ENCODE data around the gene ARID1B.

Gene ARID1B

GRCh38 chr6:156803353-156803752, 26.2 kb downstream of the ARID1B start:
- POLR2A ChIA-PET: no interaction called here
- Histone ChIP-seq H3K4me1 (ENCODE audit: control extremely low read depth in 1 of 4, control insufficient read depth in 4 of 4, insufficient read depth in 4 of 4, low read length in 3 of 4) (peaks cover 0 to 18% (median 7%) of the 10 kb centered on the region in 4 experiments), H3K4me3 (ENCODE audit: control insufficient read depth in 1 of 7, extremely low read depth in 1 of 7, insufficient read depth in 4 of 7, low read depth in 2 of 7, low read length in 6 of 7) (no peak overlapping the region), H3K36me3 (ENCODE audit: control insufficient read depth in 4 of 4, insufficient read depth in 4 of 4, low read length in 3 of 4) (peaks cover under 1 to 4% (median 2%) of the 10 kb centered on the region in 4 experiments), H3K27me3 (replicated peaks in 2 of 5; ENCODE audit: control insufficient read depth in 4 of 5, insufficient read depth in 5 of 5, low read length in 4 of 5) (no peaks in the 10 kb centered on the region), H3K9me3 (ENCODE audit: control extremely low read depth in 1 of 5, control insufficient read depth in 4 of 5, insufficient read depth in 2 of 5, low read depth in 1 of 5, low read length in 4 of 5) (no peaks in the 10 kb centered on the region), H3K27ac (ENCODE audit: insufficient read depth in 1 of 2, low read depth in 1 of 2, low read length in 2 of 2, poor library complexity in 1 of 2, severe bottlenecking in 2 of 2) (no peak overlapping the region)
- DNase-seq: no peak
- CTCF ChIA-PET: interaction anchor here (0.9 to 1.7 kb wide), 2 partner anchors 18 to 80 kb away, joined by 3 to 5 read pairs; no protein-coding TSS in a partner anchor
- 29% methylated on average over 1 of the region's 2 CpGs for WGBS (ENCODE audit: insufficient coverage)

GRCh38 chr6:156804402-156804801, 27.2 kb downstream of the ARID1B start:
- WGBS (ENCODE audit: insufficient coverage): no CpG with 5 or more reads among the region's 4 CpGs
- no peak for DNase-seq
- Histone ChIP-seq H3K36me3 (ENCODE audit: control insufficient read depth in 4 of 4, insufficient read depth in 4 of 4, low read length in 3 of 4) (peaks cover 0 to 4% (median under 1%) of the 10 kb centered on the region in 4 experiments), H3K27me3 (replicated peaks in 2 of 5; ENCODE audit: control insufficient read depth in 4 of 5, insufficient read depth in 5 of 5, low read length in 4 of 5) (no peaks in the 10 kb centered on the region), H3K4me1 (ENCODE audit: control extremely low read depth in 1 of 4, control insufficient read depth in 4 of 4, insufficient read depth in 4 of 4, low read length in 3 of 4) (peaks cover 5 to 27% (median 14%) of the 10 kb centered on the region in 4 experiments), H3K27ac (ENCODE audit: insufficient read depth in 1 of 2, low read depth in 1 of 2, low read length in 2 of 2, poor library complexity in 1 of 2, severe bottlenecking in 2 of 2) (no peak overlapping the region), H3K9me3 (ENCODE audit: control extremely low read depth in 1 of 5, control insufficient read depth in 4 of 5, insufficient read depth in 2 of 5, low read depth in 1 of 5, low read length in 4 of 5) (no peaks in the 10 kb centered on the region), H3K4me3 (ENCODE audit: control insufficient read depth in 1 of 7, extremely low read depth in 1 of 7, insufficient read depth in 4 of 7, low read depth in 2 of 7, low read length in 6 of 7) (no peak overlapping the region)
- CTCF ChIA-PET: interaction anchor here (0.6 to 1.9 kb wide), 2 partner anchors 15 to 607 kb away, joined by 3 to 8 read pairs; no protein-coding TSS in a partner anchor
- POLR2A ChIA-PET: interaction anchor here (0.7 kb wide), 1 partner anchor 38 kb away, joined by 3 read pairs; no protein-coding TSS in a partner anchor

- Histone ChIP-seq H3K36me3 (ENCODE audit: control insufficient read depth in 4 of 4, insufficient read depth in 4 of 4, low read length in 3 of 4) (peaks cover 0 to 8% (median 5%) of the 10 kb centered on the region in 4 experiments), H3K27me3 (replicated peaks in 2 of 5; ENCODE audit: control insufficient read depth in 4 of 5, insufficient read depth in 5 of 5, low read length in 4 of 5) (no peaks in the 10 kb centered on the region), H3K9me3 (ENCODE audit: control extremely low read depth in 1 of 5, control insufficient read depth in 4 of 5, insufficient read depth in 2 of 5, low read depth in 1 of 5, low read length in 4 of 5) (peaks cover 0 to 6% (median 0%) of the 10 kb centered on the region in 5 experiments), H3K4me1 (ENCODE audit: control extremely low read depth in 1 of 4, control insufficient read depth in 4 of 4, insufficient read depth in 4 of 4, low read length in 3 of 4) (peaks cover 5 to 31% (median 17%) of the 10 kb centered on the region in 4 experiments), H3K27ac (ENCODE audit: insufficient read depth in 1 of 2, low read depth in 1 of 2, low read length in 2 of 2, poor library complexity in 1 of 2, severe bottlenecking in 2 of 2) (no peak overlapping the region), H3K4me3 (ENCODE audit: control insufficient read depth in 1 of 7, extremely low read depth in 1 of 7, insufficient read depth in 4 of 7, low read depth in 2 of 7, low read length in 6 of 7) (no peak overlapping the region)
- CTCF ChIA-PET: interaction anchor here (1.7 to 1.9 kb wide), 3 partner anchors 9 to 13 kb away, joined by 4 to 8 read pairs (median 7); no protein-coding TSS in a partner anchor
- DNase-seq: no peak
- POLR2A ChIA-PET: no interaction called here
- WGBS (ENCODE audit: insufficient coverage): 100% methylated on average over 1 of the region's 4 CpGs
Measured at GRCh38 chr6:156806155-156806554, 29.0 kb downstream of the ARID1B start.

- ChIA-PET CTCF (interaction anchor here (0.6 to 1.9 kb wide), 5 partner anchors 9 to 1477 kb away, joined by 3 to 7 read pairs (median 3); no protein-coding TSS in a partner anchor), POLR2A (no interaction called here)
- H3K9me3 ChIP-seq (ENCODE audit: control extremely low read depth in 1 of 5, control insufficient read depth in 4 of 5, insufficient read depth in 2 of 5, low read depth in 1 of 5, low read length in 4 of 5): peaks cover 0 to 6% (median 0%) of the 10 kb centered on the region in 5 experiments
- no peaks in the 10 kb centered on the region for H3K27me3 ChIP-seq (replicated peaks in 2 of 5; ENCODE audit: control insufficient read depth in 4 of 5, insufficient read depth in 5 of 5, low read length in 4 of 5)
- peak in 2 of 3 donors; percentile 31 to 36 for DNase-seq
- H3K4me3 ChIP-seq (ENCODE audit: control insufficient read depth in 1 of 7, extremely low read depth in 1 of 7, insufficient read depth in 4 of 7, low read depth in 2 of 7, low read length in 6 of 7): no peak overlapping the region
- no peak overlapping the region for H3K27ac ChIP-seq (ENCODE audit: insufficient read depth in 1 of 2, low read depth in 1 of 2, low read length in 2 of 2, poor library complexity in 1 of 2, severe bottlenecking in 2 of 2)
- 100% methylated on average over 4 of the region's 11 CpGs for WGBS (ENCODE audit: insufficient coverage)
- H3K4me1 ChIP-seq (ENCODE audit: control extremely low read depth in 1 of 4, control insufficient read depth in 4 of 4, insufficient read depth in 4 of 4, low read length in 3 of 4): peaks cover 5 to 31% (median 17%) of the 10 kb centered on the region in 4 experiments
- peaks cover 0 to 8% (median 5%) of the 10 kb centered on the region in 4 experiments for H3K36me3 ChIP-seq (ENCODE audit: control insufficient read depth in 4 of 4, insufficient read depth in 4 of 4, low read length in 3 of 4)
Measured at GRCh38 chr6:156807028-156807427, 29.9 kb downstream of the ARID1B start.

GRCh38 chr6:156807795-156808194, 30.6 kb downstream of the ARID1B start:
- CTCF ChIA-PET: interaction anchor here (0.6 to 1.9 kb wide), 3 partner anchors 10 to 32 kb away, joined by 3 to 7 read pairs (median 3); no protein-coding TSS in a partner anchor
- peaks cover 0 to 6% (median 0%) of the 10 kb centered on the region in 5 experiments for H3K9me3 ChIP-seq (ENCODE audit: control extremely low read depth in 1 of 5, control insufficient read depth in 4 of 5, insufficient read depth in 2 of 5, low read depth in 1 of 5, low read length in 4 of 5)
- H3K4me3 ChIP-seq (ENCODE audit: control insufficient read depth in 1 of 7, extremely low read depth in 1 of 7, insufficient read depth in 4 of 7, low read depth in 2 of 7, low read length in 6 of 7): no peak overlapping the region
- peaks cover 5 to 31% (median 16%) of the 10 kb centered on the region in 4 experiments for H3K4me1 ChIP-seq (ENCODE audit: control extremely low read depth in 1 of 4, control insufficient read depth in 4 of 4, insufficient read depth in 4 of 4, low read length in 3 of 4)
- DNase-seq: peak; percentile 14 to 66 (median 54)
- H3K36me3 ChIP-seq (ENCODE audit: control insufficient read depth in 4 of 4, insufficient read depth in 4 of 4, low read length in 3 of 4): peaks cover 0 to 8% (median 5%) of the 10 kb centered on the region in 4 experiments
- no peak overlapping the region for H3K27ac ChIP-seq (ENCODE audit: insufficient read depth in 1 of 2, low read depth in 1 of 2, low read length in 2 of 2, poor library complexity in 1 of 2, severe bottlenecking in 2 of 2)
- POLR2A ChIA-PET: no interaction called here
- WGBS (ENCODE audit: insufficient coverage): 72% methylated on average over 2 of the region's 6 CpGs
- no peaks in the 10 kb centered on the region for H3K27me3 ChIP-seq (replicated peaks in 2 of 5; ENCODE audit: control insufficient read depth in 4 of 5, insufficient read depth in 5 of 5, low read length in 4 of 5)

GRCh38 chr6:156808287-156808686, 31.1 kb downstream of the ARID1B start:
- CTCF ChIA-PET: interaction anchor here (0.6 to 0.8 kb wide), 2 partner anchors 10 to 32 kb away, joined by 3 read pairs; no protein-coding TSS in a partner anchor
- DNase-seq: no peak
- WGBS (ENCODE audit: insufficient coverage): 50% methylated on average over 2 of the region's 2 CpGs
- H3K9me3 ChIP-seq (ENCODE audit: control extremely low read depth in 1 of 5, control insufficient read depth in 4 of 5, insufficient read depth in 2 of 5, low read depth in 1 of 5, low read length in 4 of 5): peaks cover 0 to 6% (median 0%) of the 10 kb centered on the region in 5 experiments
- POLR2A ChIA-PET: no interaction called here
- no peak overlapping the region for H3K27ac ChIP-seq (ENCODE audit: insufficient read depth in 1 of 2, low read depth in 1 of 2, low read length in 2 of 2, poor library complexity in 1 of 2, severe bottlenecking in 2 of 2)
- peaks cover 0 to 8% (median 5%) of the 10 kb centered on the region in 4 experiments for H3K36me3 ChIP-seq (ENCODE audit: control insufficient read depth in 4 of 4, insufficient read depth in 4 of 4, low read length in 3 of 4)
- H3K4me1 ChIP-seq (ENCODE audit: control extremely low read depth in 1 of 4, control insufficient read depth in 4 of 4, insufficient read depth in 4 of 4, low read length in 3 of 4): peaks cover 5 to 31% (median 16%) of the 10 kb centered on the region in 4 experiments
- H3K27me3 ChIP-seq (replicated peaks in 2 of 5; ENCODE audit: control insufficient read depth in 4 of 5, insufficient read depth in 5 of 5, low read length in 4 of 5): no peaks in the 10 kb centered on the region
- no peak overlapping the region for H3K4me3 ChIP-seq (ENCODE audit: control insufficient read depth in 1 of 7, extremely low read depth in 1 of 7, insufficient read depth in 4 of 7, low read depth in 2 of 7, low read length in 6 of 7)

GRCh38 chr6:156809034-156809433, 31.9 kb downstream of the ARID1B start:
- Histone ChIP-seq H3K4me3 (ENCODE audit: control insufficient read depth in 1 of 7, extremely low read depth in 1 of 7, insufficient read depth in 4 of 7, low read depth in 2 of 7, low read length in 6 of 7) (no peak overlapping the region), H3K36me3 (ENCODE audit: control insufficient read depth in 4 of 4, insufficient read depth in 4 of 4, low read length in 3 of 4) (peaks cover 2 to 8% (median 5%) of the 10 kb centered on the region in 4 experiments), H3K4me1 (ENCODE audit: control extremely low read depth in 1 of 4, control insufficient read depth in 4 of 4, insufficient read depth in 4 of 4, low read length in 3 of 4) (peaks cover 5 to 31% (median 16%) of the 10 kb centered on the region in 4 experiments), H3K27me3 (replicated peaks in 2 of 5; ENCODE audit: control insufficient read depth in 4 of 5, insufficient read depth in 5 of 5, low read length in 4 of 5) (no peaks in the 10 kb centered on the region), H3K27ac (ENCODE audit: insufficient read depth in 1 of 2, low read depth in 1 of 2, low read length in 2 of 2, poor library complexity in 1 of 2, severe bottlenecking in 2 of 2) (peak overlapping the region in 1 of 2 experiments; percentile 36), H3K9me3 (ENCODE audit: control extremely low read depth in 1 of 5, control insufficient read depth in 4 of 5, insufficient read depth in 2 of 5, low read depth in 1 of 5, low read length in 4 of 5) (peaks cover 0 to 6% (median 0%) of the 10 kb centered on the region in 5 experiments)
- peak; percentile 14 to 69 (median 46) for DNase-seq
- ChIA-PET POLR2A (no interaction called here), CTCF (interaction anchor here (1.2 to 1.3 kb wide), 2 partner anchors 11 to 12 kb away, joined by 3 to 5 read pairs; no protein-coding TSS in a partner anchor)
- whole genome bisulfite sequencing (ENCODE audit: insufficient coverage): no CpG with 5 or more reads among the region's 4 CpGs
